ENCODE data around the gene FAM72B.
"Not testable (repeated sequence)": the region's sequence is repeated elsewhere in the genome, so short reads cannot be mapped to it uniquely, and the experiment has no call there.

FAM72B gene

DNA sequence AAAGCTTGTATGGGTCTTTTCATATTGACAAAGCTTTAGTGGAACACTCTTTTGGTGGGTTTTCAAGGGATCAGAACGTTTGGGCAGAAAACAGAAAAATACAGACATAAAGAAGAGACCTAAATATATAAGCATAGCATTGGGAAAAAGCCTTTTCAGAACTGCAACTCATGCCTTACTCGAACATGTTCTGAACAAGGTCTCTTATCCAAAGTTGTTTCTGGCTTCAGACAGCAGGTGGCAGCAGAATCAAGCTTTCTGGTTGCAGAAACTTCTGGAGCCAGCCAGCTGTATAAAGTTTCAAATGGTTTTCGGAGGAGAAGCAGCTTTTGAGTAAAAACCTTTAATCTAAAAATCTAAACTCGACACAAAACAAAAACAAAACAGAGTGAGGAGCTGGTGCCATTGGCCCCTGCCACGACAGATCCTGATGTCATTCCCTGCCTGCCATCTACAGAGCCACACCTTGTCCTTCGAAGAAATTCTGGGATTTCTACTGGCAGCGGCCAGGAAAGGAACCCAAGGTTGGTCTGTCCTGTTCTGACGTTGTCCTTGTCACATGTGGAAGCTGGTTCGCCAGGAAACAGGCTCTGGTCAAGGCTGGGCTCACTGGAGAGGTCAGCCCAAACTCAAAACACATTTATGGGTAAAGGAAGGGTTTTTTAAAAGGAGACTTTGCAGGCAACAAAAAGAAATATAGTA lies 35.5 kb downstream of the FAM72B start:
- not testable (repeated sequence) for H3K27ac ChIP-seq, H3K27me3 ChIP-seq

DNA sequence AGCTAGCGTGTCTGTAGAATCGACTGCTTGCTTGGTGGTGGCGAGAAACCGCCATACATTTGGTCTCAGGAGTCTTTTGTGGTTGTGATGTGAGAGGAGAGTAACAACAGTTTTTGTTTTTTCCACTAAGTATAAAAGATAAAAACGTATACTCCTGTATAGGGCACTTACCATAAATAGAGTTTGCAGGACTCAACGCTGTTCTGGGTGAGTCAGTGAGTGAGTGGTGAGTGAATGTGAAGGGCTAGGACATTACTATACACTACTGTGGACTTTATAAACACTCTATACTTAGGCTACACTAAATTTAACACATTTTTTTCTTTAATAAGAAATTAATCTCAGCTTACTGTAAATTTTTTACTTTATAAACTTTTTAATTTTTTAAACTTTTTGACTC lies 43.7 kb downstream of the FAM72B start:
- not testable (repeated sequence) for H3K4me1 ChIP-seq, H4K20me1 ChIP-seq, H3K36me3 ChIP-seq, H3K27ac ChIP-seq, H3K27me3 ChIP-seq, H3K9ac ChIP-seq, H3K4me2 ChIP-seq, H3K9me3 ChIP-seq, H3K4me3 ChIP-seq

More for the DNA sequence above, 35.5 kb downstream of the FAM72B start:
- H3K4me3 ChIP-seq, H3K4me2 ChIP-seq, H4K20me1 ChIP-seq, H3K4me1 ChIP-seq, H3K36me3 ChIP-seq, H3K9me3 ChIP-seq, H3K9ac ChIP-seq: not testable (repeated sequence)

DNA sequence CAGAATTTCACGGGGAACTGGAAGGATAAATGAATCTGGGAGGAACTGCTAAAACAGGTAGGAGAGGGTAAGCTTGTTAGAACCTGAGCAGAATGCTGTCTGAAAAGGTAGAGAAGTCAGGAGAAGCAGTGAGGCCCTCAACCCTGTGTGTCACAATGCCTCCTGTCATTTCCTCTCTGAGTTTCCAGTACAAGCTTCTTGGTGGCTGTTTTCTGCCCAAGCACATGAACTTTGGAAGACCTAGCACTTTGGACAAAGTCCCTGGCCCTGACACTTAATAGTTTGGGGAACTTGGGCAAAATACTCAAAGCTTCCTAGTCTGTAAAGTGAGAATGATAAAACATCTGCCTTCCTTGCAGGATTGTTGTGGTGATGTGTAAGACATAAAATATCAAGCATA lies 52.6 kb downstream of the FAM72B start:
- not testable (repeated sequence) for H3K9ac ChIP-seq, H3K9me3 ChIP-seq, H3K4me1 ChIP-seq, H3K27ac ChIP-seq, H3K4me3 ChIP-seq, H3K4me2 ChIP-seq, H3K27me3 ChIP-seq, H4K20me1 ChIP-seq, H3K36me3 ChIP-seq

DNA sequence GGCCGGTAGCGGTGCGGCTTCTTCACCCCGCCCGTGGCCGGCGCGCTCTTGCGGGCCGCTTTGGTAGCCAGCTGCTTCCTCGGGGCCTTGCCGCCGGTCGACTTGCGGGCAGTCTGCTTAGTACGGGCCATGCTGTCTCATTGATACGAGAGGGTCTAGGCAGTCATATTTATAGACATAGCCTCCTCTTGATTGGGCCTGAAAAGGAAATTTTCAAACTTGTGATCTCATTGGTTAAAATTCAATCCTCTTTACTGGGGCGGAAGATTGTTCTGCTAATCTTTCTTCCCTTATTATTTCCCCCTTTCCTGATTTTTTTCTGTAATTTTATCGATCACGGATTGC lies 65.7 kb downstream of the FAM72B start:
- H3K4me2 ChIP-seq, H3K27ac ChIP-seq, H3K36me3 ChIP-seq, H3K9ac ChIP-seq, H4K20me1 ChIP-seq, H3K4me1 ChIP-seq, H3K4me3 ChIP-seq, H3K27me3 ChIP-seq, H3K9me3 ChIP-seq: not testable (repeated sequence)
